PC-9 (cell line): ENCODE results near the gene ZSWIM5. TPM values are rescaled to one million over a fixed set of nuclear protein-coding genes. Genes with fewer than 3 reads are reported as not detected.
"Not testable (repeated sequence)": the region's sequence is repeated elsewhere in the genome, so short reads cannot be mapped to it uniquely, and the experiment has no call there.

Source experiments
- BruUV-seq: library from RNA; stranded (reverse); fragments of 400-500 nt; replicated peaks from 2 replicates; lab custom pipeline; 2021; lab: Mats Ljungman, UMichigan
- CTCF ChIA-PET: fragments of 300-600 bp; sonication (Branson Sonifier 250); formaldehyde crosslinking; loops from one replicate; lab custom pipeline; 2022; ENCODE audit warnings: antibody characterized with exemption; lab: Charles Lee
- POLR2A ChIA-PET: fragments of 300-600 bp; sonication (Branson Sonifier 250); formaldehyde crosslinking; loops from one replicate; lab custom pipeline; 2022; ENCODE audit warnings: antibody characterized with exemption; ENCODE audit not compliant: unreplicated experiment; lab: Charles Lee
- DNase-seq, 2 experiments: peaks; one replicate each; pipeline versions ENCODE4 v3.0.0 to v3.0.0-alpha.2; 2015 to 2022; ENCODE audit warnings: mixed read lengths in 1 of 2
- H2AFZ ChIP-seq: fragments of 200-600 bp; sonication (generic); 2 replicates; pipeline ENCODE4 v1.8.1; 2017; ENCODE audit warnings: antibody characterized with exemption
- H3F3A ChIP-seq: fragments of 200-600 bp; sonication (generic); 2 replicates; pipeline ENCODE4 v1.8.1; 2017; ENCODE audit warnings: antibody characterized with exemption, mild to moderate bottlenecking, low read depth; ENCODE audit not compliant: insufficient read depth
- H3K27ac ChIP-seq: fragments of 200-600 bp; sonication (generic); 2 replicates; pipeline ENCODE4 v1.6.1; 2016; ENCODE audit warnings: mixed run types
- H3K27me3 ChIP-seq: fragments of 200-600 bp; sonication (generic); 2 replicates; pipeline ENCODE4 v1.6.1; 2016; ENCODE audit warnings: low read depth, mixed run types; ENCODE audit not compliant: insufficient read depth
- H3K36me3 ChIP-seq: fragments of 200-600 bp; sonication (generic); 2 replicates; pipeline ENCODE4 v1.6.1; 2016; ENCODE audit warnings: low read depth, mixed run types
- H3K4me1 ChIP-seq: fragments of 200-600 bp; sonication (generic); replicated peaks from 2 replicates; pipeline ENCODE4 v1.6.1; 2016; ENCODE audit warnings: mixed run types; ENCODE audit not compliant: insufficient read depth
- H3K4me2 ChIP-seq: fragments of 200-600 bp; sonication (generic); 2 replicates; pipeline ENCODE4 v1.6.1; 2017; ENCODE audit warnings: mixed run types
- H3K4me3 ChIP-seq: fragments of 200-600 bp; sonication (generic); 2 replicates; pipeline ENCODE4 v1.6.1; 2016; ENCODE audit warnings: mixed run types
- H3K79me2 ChIP-seq: fragments of 200-600 bp; sonication (generic); 2 replicates; pipeline ENCODE4 v1.6.1; 2017; ENCODE audit warnings: low read depth, mixed run types
- H3K9me2 ChIP-seq: fragments of 200-600 bp; sonication (generic); 2 replicates; pipeline ENCODE4 v1.8.1; 2017; ENCODE audit warnings: mild to moderate bottlenecking; ENCODE audit not compliant: insufficient read depth
- H3K9me3 ChIP-seq: fragments of 200-600 bp; sonication (generic); 2 replicates; pipeline ENCODE4 v1.8.1; 2016; ENCODE audit warnings: low read depth; ENCODE audit not compliant: insufficient read depth
- H4K20me1 ChIP-seq: fragments of 200-600 bp; sonication (generic); 2 replicates; pipeline ENCODE4 v1.8.1; 2017; ENCODE audit not compliant: insufficient read depth
- EZH2 ChIP-seq: fragments of 200-600 bp; sonication (generic); IDR thresholded peaks from 2 replicates; pipeline ENCODE4 v1.8.0; 2017; ENCODE audit warnings: antibody characterized with exemption, low read depth
- intact Hi-C: fragments of 100-400 bp; cut with micrococcal nuclease; formaldehyde crosslinking; loops from one replicate; pipeline ENCODE4 v1.10.0; 2022; ENCODE audit not compliant: unreplicated experiment
- total RNA-seq: library from RNA; stranded (reverse); gene quantifications from 2 replicates; pipeline ENCODE4 v1.2.3, GENCODE V29; 2021
- TF ChIP-seq, protein P1 (sequence below): fragments of 200-600 bp; sonication (generic); conservative IDR thresholded peaks from 2 replicates; pipeline ENCODE4 v1.6.1; 2017; ENCODE audit warnings: mixed run types, antibody characterized with exemption, mild to moderate bottlenecking, moderate library complexity

ZSWIM5 gene
- total RNA-seq, 1 experiment from 2014 or later = 0.50 TPM

DNA sequence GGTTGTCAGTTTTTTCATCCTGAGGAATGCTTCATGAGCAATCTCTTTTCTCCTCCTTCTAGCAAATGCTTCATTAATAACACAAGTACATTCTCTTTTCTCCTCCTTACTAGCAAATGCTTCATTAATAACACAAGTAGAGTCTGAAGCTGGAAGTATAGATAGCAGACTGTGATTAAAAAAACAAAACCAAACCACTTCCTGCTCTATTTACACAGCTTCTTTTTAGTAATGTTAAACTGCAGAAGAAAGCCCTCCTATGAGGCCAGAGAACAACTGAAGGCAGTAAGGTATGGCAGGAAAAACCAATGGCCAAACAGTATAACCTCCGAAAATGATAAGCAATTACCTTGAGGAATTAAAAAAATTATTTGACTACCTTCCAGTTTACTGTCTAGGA is 90.1 kb downstream of the ZSWIM5 start:
- CTCF ChIA-PET = no interaction called here
- TF ChIP-seq, protein P1, sequence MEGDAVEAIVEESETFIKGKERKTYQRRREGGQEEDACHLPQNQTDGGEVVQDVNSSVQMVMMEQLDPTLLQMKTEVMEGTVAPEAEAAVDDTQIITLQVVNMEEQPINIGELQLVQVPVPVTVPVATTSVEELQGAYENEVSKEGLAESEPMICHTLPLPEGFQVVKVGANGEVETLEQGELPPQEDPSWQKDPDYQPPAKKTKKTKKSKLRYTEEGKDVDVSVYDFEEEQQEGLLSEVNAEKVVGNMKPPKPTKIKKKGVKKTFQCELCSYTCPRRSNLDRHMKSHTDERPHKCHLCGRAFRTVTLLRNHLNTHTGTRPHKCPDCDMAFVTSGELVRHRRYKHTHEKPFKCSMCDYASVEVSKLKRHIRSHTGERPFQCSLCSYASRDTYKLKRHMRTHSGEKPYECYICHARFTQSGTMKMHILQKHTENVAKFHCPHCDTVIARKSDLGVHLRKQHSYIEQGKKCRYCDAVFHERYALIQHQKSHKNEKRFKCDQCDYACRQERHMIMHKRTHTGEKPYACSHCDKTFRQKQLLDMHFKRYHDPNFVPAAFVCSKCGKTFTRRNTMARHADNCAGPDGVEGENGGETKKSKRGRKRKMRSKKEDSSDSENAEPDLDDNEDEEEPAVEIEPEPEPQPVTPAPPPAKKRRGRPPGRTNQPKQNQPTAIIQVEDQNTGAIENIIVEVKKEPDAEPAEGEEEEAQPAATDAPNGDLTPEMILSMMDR = no peak
- TF ChIP-seq EZH2 = no peak
- H2AFZ ChIP-seq = no peak overlapping the region
- H3K9me2 ChIP-seq = no peaks in the 10 kb centered on the region
- no peaks in the 10 kb centered on the region for H3K36me3 ChIP-seq
- H3K4me1 ChIP-seq = no peaks in the 10 kb centered on the region
- H3K4me2 ChIP-seq = no peak overlapping the region
- no peaks in the 10 kb centered on the region for H3K27me3 ChIP-seq
- H3K79me2 ChIP-seq = no peaks in the 10 kb centered on the region
- no peak overlapping the region for H3K27ac ChIP-seq
- DNase-seq = no peak
- intact Hi-C loops = no loop called here
- no peak overlapping the region for H3K4me3 ChIP-seq
- no peaks in the 10 kb centered on the region for H4K20me1 ChIP-seq
- H3K9me3 ChIP-seq = no peaks in the 10 kb centered on the region
- POLR2A ChIA-PET = no interaction called here
- BruUV-seq = no TSS peak
- H3F3A ChIP-seq = no peaks in the 10 kb centered on the region

DNA sequence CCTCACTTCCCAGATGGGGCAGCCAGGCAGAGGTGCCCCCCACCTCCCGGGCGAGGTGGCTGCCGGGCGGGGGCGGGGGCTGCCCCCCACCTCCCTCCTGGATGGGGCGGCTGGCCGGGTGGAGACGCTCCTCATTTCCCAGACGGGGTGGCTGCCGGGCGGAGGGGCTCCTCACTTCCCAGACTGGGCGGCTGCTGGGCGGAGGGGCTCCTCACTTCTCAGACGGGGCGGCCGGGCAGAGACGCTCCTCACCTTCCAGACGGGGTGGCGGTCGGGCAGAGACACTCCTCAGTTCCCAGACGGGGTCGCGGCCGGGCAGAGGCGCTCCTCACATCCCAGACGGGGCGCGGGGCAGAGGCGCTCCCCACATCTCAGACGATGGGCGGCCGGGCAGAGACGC is 91.2 kb downstream of the ZSWIM5 start:
- H2AFZ ChIP-seq, H3K4me1 ChIP-seq, BruUV-seq, H3K36me3 ChIP-seq, H3K27me3 ChIP-seq, H3K4me2 ChIP-seq, H4K20me1 ChIP-seq, H3K27ac ChIP-seq, H3K9me2 ChIP-seq, DNase-seq, H3K4me3 ChIP-seq, H3K79me2 ChIP-seq, H3F3A ChIP-seq, H3K9me3 ChIP-seq, intact Hi-C loops, POLR2A ChIA-PET, CTCF ChIA-PET: not testable (repeated sequence)

DNA sequence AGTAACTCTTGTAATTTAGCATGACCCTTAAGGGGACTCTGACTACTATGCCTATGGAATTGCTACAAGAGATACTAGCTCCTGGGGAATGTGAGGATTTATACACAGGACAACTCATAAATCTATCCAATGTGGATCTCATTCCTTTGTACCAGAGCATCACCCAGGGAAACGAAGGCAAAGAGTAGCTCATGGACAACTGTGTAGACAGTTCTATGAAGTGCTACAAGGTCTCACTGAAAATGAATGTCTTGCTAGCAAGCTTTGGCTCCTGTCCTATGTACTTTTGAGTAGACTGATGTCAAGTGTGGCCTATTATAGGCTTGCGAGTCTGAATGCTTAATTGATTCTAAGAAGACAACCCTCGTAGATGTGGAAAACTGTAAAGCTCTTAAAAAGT is 93.7 kb downstream of the ZSWIM5 start:
- CTCF ChIA-PET = no interaction called here
- POLR2A ChIA-PET = no interaction called here

More for the DNA sequence above, 93.7 kb downstream of the ZSWIM5 start:
- no peak overlapping the region for H3K4me3 ChIP-seq
- no peaks in the 10 kb centered on the region for H3K36me3 ChIP-seq
- H4K20me1 ChIP-seq = no peaks in the 10 kb centered on the region
- no peaks in the 10 kb centered on the region for H3K9me3 ChIP-seq
- TF ChIP-seq, protein P1 = no peak
- TF ChIP-seq EZH2 = no peak
- DNase-seq = no peak
- peaks cover 4% of the 10 kb centered on the region; the same call in 1 of the 2 replicates for H3K9me2 ChIP-seq
- H3K79me2 ChIP-seq = no peaks in the 10 kb centered on the region
- no peaks in the 10 kb centered on the region for H3K4me1 ChIP-seq
- H3K27ac ChIP-seq = no peak overlapping the region
- no TSS peak for BruUV-seq
- no peaks in the 10 kb centered on the region for H3F3A ChIP-seq
- no peak overlapping the region for H2AFZ ChIP-seq
- H3K4me2 ChIP-seq = no peak overlapping the region
- no peaks in the 10 kb centered on the region for H3K27me3 ChIP-seq
- intact Hi-C loops = no loop called here
